Astrocyte (in vitro differentiated cells and primary cell): ENCODE measurements around the gene LAMP1. TPM values are rescaled to one million over a fixed set of nuclear protein-coding genes. Genes with fewer than 3 reads are reported as not detected.
"Not testable (repeated sequence)": the region's sequence is repeated elsewhere in the genome, so short reads cannot be mapped to it uniquely, and the experiment has no call there.

ENCODE experiments used
- DNase-seq: peaks from one replicate; pipeline ENCODE4 v3.0.0-alpha.2; 2010; ENCODE audit warnings: low read depth
- FAIRE-seq: peaks from 2 replicates; lab custom pipeline; 2011; peaks lifted over from hg19 to GRCh38; lab: Jason Lieb, UNC
- H2AFZ ChIP-seq: 2 replicates; pipeline ENCODE4 v1.6.0; 2012; ENCODE audit warnings: low read depth, low read length, inconsistent platforms
- H3K27ac ChIP-seq: 2 replicates; pipeline ENCODE4 v1.5.1; 2011; ENCODE audit warnings: low read depth, low read length, inconsistent platforms
- H3K27me3 ChIP-seq: 2 replicates; pipeline ENCODE4 v1.6.0; 2011; ENCODE audit warnings: low read length, inconsistent platforms; ENCODE audit not compliant: insufficient read depth
- H3K36me3 ChIP-seq: 2 replicates; pipeline ENCODE4 v1.5.1; 2011; ENCODE audit warnings: low read length, inconsistent platforms; ENCODE audit not compliant: insufficient read depth
- H3K4me1 ChIP-seq: 2 replicates; pipeline ENCODE4 v1.5.1; 2011; ENCODE audit warnings: low read length, inconsistent platforms; ENCODE audit not compliant: insufficient read depth
- H3K4me2 ChIP-seq: 2 replicates; pipeline ENCODE4 v1.6.0; 2012; ENCODE audit warnings: low read length, inconsistent platforms
- H3K4me3 ChIP-seq: 2 replicates; pipeline ENCODE4 v1.5.1; 2011; ENCODE audit warnings: low read depth, mild to moderate bottlenecking, low read length, inconsistent platforms; ENCODE audit not compliant: insufficient read depth
- H3K79me2 ChIP-seq: 2 replicates; pipeline ENCODE4 v1.6.0; 2012; ENCODE audit warnings: mild to moderate bottlenecking, low read length, inconsistent platforms; ENCODE audit not compliant: insufficient read depth
- H3K9ac ChIP-seq: 2 replicates; pipeline ENCODE4 v1.6.0; 2012; ENCODE audit warnings: mild to moderate bottlenecking, low read length, inconsistent platforms
- H3K9me3 ChIP-seq: 2 replicates; pipeline ENCODE4 v1.5.1; 2012; ENCODE audit warnings: low read depth, mild to moderate bottlenecking, low read length, inconsistent platforms; ENCODE audit not compliant: insufficient read depth
- H4K20me1 ChIP-seq: 2 replicates; pipeline ENCODE4 v1.6.0; 2012; ENCODE audit warnings: low read length, inconsistent platforms; ENCODE audit not compliant: insufficient read depth
- H3K27ac Mint-ChIP-seq: one replicate; pipeline ENCODE4 v1.8.0; 2021; ENCODE audit warnings: mild to moderate bottlenecking, mixed read lengths; ENCODE audit not compliant: unreplicated experiment
- H3K27me3 Mint-ChIP-seq: one replicate; pipeline ENCODE4 v1.8.0; 2021; ENCODE audit warnings: low read depth, mixed read lengths; ENCODE audit not compliant: unreplicated experiment
- H3K36me3 Mint-ChIP-seq: one replicate; pipeline ENCODE4 v1.8.0; 2021; ENCODE audit warnings: low read depth, mixed read lengths; ENCODE audit not compliant: unreplicated experiment
- H3K4me1 Mint-ChIP-seq: one replicate; pipeline ENCODE4 v1.8.0; 2021; ENCODE audit warnings: low read depth, mixed read lengths; ENCODE audit not compliant: unreplicated experiment
- H3K4me3 Mint-ChIP-seq: one replicate; pipeline ENCODE4 v1.8.0; 2021; ENCODE audit warnings: mild to moderate bottlenecking, moderate library complexity, mixed read lengths; ENCODE audit not compliant: unreplicated experiment
- H3K9me3 Mint-ChIP-seq: one replicate; pipeline ENCODE4 v1.8.0; 2021; ENCODE audit warnings: mild to moderate bottlenecking, mixed read lengths; ENCODE audit not compliant: unreplicated experiment
- CTCF ChIP-seq: IDR thresholded peaks from 2 replicates; pipeline ENCODE4 v1.5.1; 2011; ENCODE audit warnings: low read depth, mild to moderate bottlenecking, inconsistent platforms, low read length, moderate library complexity; ENCODE audit not compliant: insufficient read depth
- EZH2 ChIP-seq: IDR thresholded peaks from 2 replicates; pipeline ENCODE4 v1.6.1; 2012; ENCODE audit warnings: mild to moderate bottlenecking, low read length, inconsistent platforms; ENCODE audit not compliant: insufficient read depth
- total RNA-seq: library from RNA; stranded (reverse); gene quantifications from 2 replicates; pipeline ENCODE4 v1.2.1, GENCODE V29; 2021

The LAMP1 gene
- total RNA-seq, 1 donor from 2014 or later = 313 TPM

GRCh38 chr13:113258321-113259054 lies 38.6 kb upstream of the LAMP1 start:
- Histone ChIP-seq H3K4me2 (no peak overlapping the region), H3K4me1 (no peaks in the 10 kb centered on the region), H3K4me3 (no peak overlapping the region), H3K79me2 (no peaks in the 10 kb centered on the region), H3K27ac (no peak overlapping the region), H3K36me3 (peaks cover 55% of the 10 kb centered on the region), H3K9ac (no peak overlapping the region), H3K9me3 (no peaks in the 10 kb centered on the region), H3K27me3 (no peaks in the 10 kb centered on the region), H2AFZ (no peak overlapping the region), H4K20me1 (peaks cover 4% of the 10 kb centered on the region)
- Mint-ChIP-seq H3K4me3 (no peak overlapping the region), H3K36me3 (peaks cover 17% of the 10 kb centered on the region), H3K27ac (no peak overlapping the region), H3K9me3 (no peaks in the 10 kb centered on the region), H3K4me1 (no peaks in the 10 kb centered on the region), H3K27me3 (no peaks in the 10 kb centered on the region)
- FAIRE-seq (no peak), DNase-seq (no peak)
- TF ChIP-seq CTCF (no peak), EZH2 (no peak)

- Histone ChIP-seq H2AFZ (no peak overlapping the region), H3K4me3 (no peak overlapping the region), H4K20me1 (no peaks in the 10 kb centered on the region), H3K9me3 (no peaks in the 10 kb centered on the region), H3K9ac (no peak overlapping the region), H3K79me2 (no peaks in the 10 kb centered on the region), H3K36me3 (peaks cover 51% of the 10 kb centered on the region), H3K4me1 (no peaks in the 10 kb centered on the region), H3K27me3 (no peaks in the 10 kb centered on the region), H3K4me2 (no peak overlapping the region), H3K27ac (no peak overlapping the region)
- no peak for FAIRE-seq
- Mint-ChIP-seq H3K27ac (no peak overlapping the region), H3K4me3 (no peak overlapping the region), H3K36me3 (peaks cover 16% of the 10 kb centered on the region), H3K27me3 (no peaks in the 10 kb centered on the region), H3K4me1 (no peaks in the 10 kb centered on the region), H3K9me3 (no peaks in the 10 kb centered on the region)
- TF ChIP-seq CTCF (no peak), EZH2 (no peak)
- no peak for DNase-seq
Measured at GRCh38 chr13:113260996-113261395, 36.0 kb upstream of the LAMP1 start.

- not testable (repeated sequence) for H3K9me3 Mint-ChIP-seq, H3K27ac Mint-ChIP-seq, H3K27ac ChIP-seq, H4K20me1 ChIP-seq, H3K27me3 ChIP-seq, FAIRE-seq, H3K4me2 ChIP-seq, H3K36me3 Mint-ChIP-seq, H3K9me3 ChIP-seq, H3K27me3 Mint-ChIP-seq, DNase-seq, H2AFZ ChIP-seq, H3K9ac ChIP-seq, H3K4me3 Mint-ChIP-seq, H3K79me2 ChIP-seq, H3K4me1 Mint-ChIP-seq, H3K4me1 ChIP-seq, H3K4me3 ChIP-seq
- peaks cover 41% of the 10 kb centered on the region for H3K36me3 ChIP-seq
Measured at GRCh38 chr13:113263016-113263415, 34.0 kb upstream of the LAMP1 start.
